ENCODE data around the gene VAPB.
A peak's percentile ranks its signal among the peaks of the same experiment; 100 is the strongest.
"Not testable (repeated sequence)": the region's sequence is repeated elsewhere in the genome, so short reads cannot be mapped to it uniquely, and the experiment has no call there.

Gene VAPB

DNA sequence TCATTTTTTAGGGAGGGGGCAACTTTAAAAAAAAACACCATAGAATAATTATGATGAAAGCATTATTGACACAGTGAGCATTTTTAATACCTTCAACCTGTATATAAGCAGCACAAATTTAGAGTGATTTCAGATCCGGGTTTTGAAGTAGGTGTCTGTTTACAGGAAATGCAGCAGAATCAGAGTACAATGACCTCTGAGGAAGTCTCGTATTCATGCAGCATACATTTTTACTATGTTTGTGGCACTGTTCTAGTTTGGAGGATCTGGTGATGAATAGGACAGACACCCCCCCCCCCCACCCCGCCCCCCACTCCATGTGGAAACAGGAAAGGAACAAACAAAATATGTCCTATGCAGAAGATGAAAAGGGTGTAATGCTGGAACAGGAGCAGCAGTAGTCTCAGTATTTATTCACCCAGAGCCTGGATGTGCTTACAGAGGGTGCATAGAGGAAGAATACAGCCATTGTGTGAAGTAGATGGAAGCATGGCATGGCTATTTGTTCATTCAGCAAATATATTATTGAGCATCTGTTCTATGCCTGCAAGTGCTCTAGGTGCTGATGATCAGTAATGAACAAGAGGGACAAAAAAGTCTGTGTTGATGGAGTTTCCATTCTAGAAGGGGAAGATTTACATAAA lies 19.7 kb downstream of the VAPB start:
- peak; percentile 84 for DNase-seq

- not testable (repeated sequence) for DNase-seq
Measured at GRCh38 chr20:58414216-58414615, 25.2 kb downstream of the VAPB start.

DNA sequence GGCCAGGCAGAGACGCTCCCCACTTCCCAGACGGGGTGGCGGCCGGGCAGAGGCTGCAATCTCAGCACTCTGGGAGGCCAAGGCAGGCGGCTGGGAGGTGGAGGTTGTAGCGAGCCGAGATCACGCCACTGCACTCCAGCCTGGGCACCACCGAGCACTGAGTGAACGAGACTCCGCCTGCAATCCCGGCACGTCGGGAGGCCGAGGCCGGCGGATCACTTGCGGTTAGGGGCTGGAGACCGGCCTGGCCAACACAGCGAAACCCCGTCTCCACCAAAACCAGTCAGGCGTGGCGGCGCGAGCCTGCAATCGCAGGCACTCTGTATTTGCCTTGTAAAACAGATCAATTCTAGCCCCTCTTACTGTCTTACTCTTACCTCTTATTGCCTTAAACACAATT lies 25.8 kb downstream of the VAPB start:
- DNase-seq = not testable (repeated sequence)

GRCh38 chr20:58416057-58416456 lies 27.0 kb downstream of the VAPB start:
- DNase-seq = no peak

GRCh38 chr20:58416835-58417234 lies 27.8 kb downstream of the VAPB start:
- no peak for DNase-seq

- DNase-seq = no peak
Measured at GRCh38 chr20:58417438-58417837, 28.4 kb downstream of the VAPB start.

DNA sequence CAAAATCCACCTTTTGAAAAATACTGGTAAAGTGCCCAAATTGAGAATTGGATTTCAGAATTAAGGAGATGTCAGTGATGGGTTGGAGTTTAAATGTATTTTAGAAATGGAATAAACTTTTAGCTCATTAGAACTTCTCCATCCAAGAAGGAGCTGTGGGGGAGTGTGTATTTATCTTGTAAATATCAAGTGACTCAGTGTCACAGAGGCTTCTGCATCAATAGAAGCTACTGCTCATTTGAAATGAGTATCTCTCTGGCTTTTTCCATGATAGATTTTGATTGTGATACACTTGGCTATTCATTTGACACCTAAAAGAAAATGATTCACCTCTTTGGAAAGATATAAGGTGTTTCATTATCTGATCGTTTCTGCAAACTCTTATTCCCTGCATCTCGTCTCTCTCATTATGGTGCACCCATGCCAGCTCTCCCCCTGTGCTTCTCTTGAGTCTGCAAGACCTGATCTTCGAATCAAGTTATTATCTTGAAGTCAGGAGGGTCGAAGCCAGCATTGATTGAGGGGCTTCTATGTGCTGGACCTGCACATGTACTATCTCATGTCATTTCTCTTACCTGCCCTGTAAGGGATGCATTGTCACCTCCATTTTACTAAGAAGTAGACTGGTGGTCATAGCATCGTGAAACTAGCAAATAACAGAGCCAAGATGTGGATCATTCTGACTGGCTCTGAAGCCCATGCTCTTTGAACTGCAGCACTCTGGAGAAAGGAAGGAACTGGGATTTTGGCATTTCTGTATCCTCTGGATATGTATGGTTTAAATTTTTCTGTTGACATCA lies 30.1 kb downstream of the VAPB start:
- DNase-seq = no peak

GRCh38 chr20:58420798-58421496 lies 31.9 kb downstream of the VAPB start:
- DNase-seq = no peak

- DNase-seq = no peak
Measured at GRCh38 chr20:58421497-58421850, 32.4 kb downstream of the VAPB start.

DNA sequence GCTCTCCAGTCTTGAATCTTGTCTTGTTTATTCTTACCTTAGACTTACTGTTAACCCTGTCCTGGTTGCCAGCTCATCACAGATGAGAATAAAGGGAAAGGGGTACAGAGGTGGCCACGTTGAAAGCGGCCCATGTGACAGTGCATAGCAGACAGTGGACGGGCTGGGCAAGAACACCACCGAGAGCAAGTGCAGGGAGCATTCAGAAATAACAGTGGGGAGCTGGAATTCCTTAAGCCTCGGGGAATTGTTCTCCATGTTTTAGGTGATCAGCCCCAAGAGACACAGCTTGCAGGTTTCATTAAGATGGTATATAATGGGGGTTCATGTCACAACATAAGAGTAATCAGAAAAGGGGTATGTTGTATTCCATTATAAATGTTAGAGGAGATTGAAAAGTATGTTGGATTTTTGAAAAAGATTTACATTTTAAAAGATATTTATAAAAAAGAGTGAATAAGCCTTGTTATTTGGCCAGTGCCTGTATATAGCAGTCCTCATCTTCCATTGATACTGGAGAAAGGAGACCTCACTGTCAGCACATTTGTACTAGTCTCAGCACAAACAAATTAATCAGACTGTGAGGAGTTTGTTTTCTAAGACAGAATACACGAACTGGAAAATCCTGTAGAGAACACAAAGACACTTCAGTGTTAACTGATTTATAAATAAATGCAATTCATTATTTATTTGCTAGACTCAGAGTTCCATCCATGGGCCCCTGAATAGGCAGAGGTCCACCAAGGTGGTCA lies 35.4 kb downstream of the VAPB start:
- DNase-seq = no peak

DNA sequence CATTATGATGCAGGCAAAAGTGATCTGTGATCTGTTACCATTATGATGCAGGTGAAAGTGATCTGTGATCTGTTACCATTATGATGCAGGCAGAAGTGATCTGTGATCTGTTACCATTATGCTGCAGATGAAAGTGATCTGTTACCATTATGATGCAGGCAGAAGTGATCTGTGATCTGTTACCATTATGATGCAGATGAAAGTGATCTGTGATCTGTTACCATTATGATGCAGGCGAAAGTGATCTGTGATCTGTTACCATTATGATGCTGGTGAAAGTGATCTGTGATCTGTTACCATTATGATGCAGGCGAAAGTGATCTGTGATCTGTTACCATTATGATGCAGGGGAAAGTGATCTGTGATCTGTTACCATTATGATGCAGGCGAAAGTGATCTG lies 38.5 kb downstream of the VAPB start:
- DNase-seq = not testable (repeated sequence)

DNA sequence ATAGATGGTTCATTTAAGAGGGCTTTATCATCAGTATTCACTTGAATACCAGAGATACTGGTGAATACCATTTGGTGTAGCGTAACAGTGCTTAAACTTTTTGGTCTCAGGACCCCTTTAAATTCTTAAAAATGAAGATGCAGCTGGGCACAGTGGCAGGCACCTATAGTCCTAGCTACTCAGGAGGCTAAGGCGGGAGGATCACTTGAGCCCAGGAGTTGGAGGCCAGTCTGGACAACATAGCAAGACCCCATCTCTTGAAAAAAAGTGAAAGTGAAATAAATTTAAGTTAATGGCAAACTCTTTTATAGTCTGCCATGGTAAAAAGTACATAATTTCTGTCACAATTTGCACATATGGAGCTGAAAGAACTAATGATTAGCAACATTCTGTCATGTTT lies 39.3 kb downstream of the VAPB start:
- no peak for DNase-seq

DNA sequence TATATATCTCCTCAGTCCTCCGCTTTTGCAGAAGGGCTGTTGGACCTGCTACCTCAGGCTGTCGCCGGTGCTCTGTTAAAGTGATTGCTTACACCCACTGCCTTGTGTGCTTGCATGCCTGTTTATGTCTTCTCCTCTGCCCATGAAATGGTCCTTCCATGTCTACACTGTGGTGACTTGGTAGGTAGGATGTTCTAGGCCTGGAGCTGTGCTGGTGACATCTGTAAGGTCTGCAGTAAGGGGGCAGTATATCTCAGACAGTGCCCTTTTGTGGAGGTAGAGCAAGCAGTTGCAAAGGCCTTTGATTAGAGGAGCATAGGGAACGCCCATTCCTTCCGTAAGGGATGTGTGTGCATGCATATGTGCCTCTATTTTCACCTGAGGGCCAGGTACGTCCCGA lies 40.3 kb downstream of the VAPB start:
- no peak for DNase-seq

DNA sequence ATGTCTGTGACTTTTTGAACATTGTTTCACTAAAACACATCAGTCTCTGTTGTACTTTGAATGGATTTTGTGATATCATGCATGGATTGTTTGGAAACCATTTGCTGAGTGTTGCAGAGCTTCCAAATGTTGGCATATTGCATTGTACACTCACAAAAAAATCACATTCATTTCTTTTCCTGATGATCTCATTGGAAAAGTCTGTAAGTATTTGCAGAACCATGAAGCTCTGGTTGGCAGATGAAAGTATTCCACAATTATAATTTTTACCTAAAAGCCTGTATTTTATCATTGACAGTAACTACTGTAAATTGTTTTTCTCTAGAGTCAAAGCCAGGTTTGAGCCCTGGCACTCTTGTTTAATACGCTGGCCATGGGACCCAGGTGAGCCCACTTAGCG lies 42.1 kb downstream of the VAPB start:
- DNase-seq = no peak

- no peak for DNase-seq
Measured at GRCh38 chr20:58432186-58432954, 43.3 kb downstream of the VAPB start.

DNA sequence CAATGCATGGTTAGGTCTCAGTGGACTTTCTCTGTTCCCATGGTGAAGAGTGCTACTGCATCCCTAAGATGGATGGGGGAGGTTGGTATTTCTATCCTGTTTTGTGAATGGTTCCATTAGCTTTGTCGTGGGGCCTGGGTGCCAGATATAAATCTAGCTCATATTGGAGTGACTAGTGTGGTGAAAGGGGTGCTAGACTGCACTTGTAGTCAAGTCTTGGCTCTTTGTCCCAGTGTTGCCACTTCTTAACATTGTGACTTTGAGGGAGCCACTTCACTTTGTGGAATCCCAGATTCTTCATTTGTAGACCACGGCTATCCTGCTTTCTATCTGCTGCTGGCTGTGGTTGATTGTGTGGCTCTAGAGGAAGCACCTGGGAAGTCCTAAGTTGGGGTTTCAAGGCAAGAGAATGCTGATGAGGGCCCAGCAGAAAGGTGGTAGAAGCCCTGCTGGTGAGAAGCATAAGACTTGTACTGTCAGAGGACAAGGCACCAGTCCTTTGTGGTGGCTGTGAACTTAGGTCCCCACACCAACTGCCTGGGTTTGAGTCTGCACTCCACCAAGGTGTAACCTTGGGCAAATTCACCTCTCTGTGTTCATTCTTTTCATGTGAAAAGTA lies 44.1 kb downstream of the VAPB start:
- DNase-seq = no peak

DNA sequence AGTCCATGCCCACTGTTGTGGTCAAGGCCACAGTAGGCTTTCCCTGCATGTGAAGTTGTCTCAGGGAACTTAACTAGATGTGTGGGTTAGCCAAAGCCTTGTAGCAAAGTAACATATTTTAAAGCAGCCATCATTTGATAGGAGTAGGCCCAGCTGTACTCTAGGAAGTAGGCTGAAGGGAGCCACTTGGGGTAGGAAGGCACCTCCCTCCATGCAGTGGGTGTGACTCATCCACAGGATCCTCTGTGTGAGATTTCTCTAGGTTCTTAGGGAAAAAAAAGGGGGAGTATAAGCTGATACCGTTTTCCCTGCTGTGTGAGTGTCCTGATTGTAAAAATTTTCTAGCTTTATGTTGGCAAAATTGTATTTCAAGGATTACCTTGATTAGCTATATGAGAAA lies 44.7 kb downstream of the VAPB start:
- DNase-seq = no peak

- DNase-seq = no peak
Measured at GRCh38 chr20:58434326-58434725, 45.3 kb downstream of the VAPB start.

- DNase-seq = no peak
Measured at GRCh38 chr20:58435237-58435636, 46.2 kb downstream of the VAPB start.

GRCh38 chr20:58436868-58437645 lies 48.0 kb downstream of the VAPB start:
- no peak for DNase-seq
